Dermis blood vessel endothelial cell (primary cell): ENCODE data around the gene SIRPA. TPM values are rescaled to one million over a fixed set of nuclear protein-coding genes. Genes with fewer than 3 reads are reported as not detected.

Experiments
- DNase-seq: peaks from one replicate; pipeline ENCODE4 v3.0.0; 2010
- total RNA-seq: library from RNA; depleted of rRNA; stranded (reverse); fragments of >200 nt; gene quantifications from 2 replicates; pipeline ENCODE4 v1.2.3, GENCODE V29; 2014

Gene SIRPA
- total RNA-seq, 1 donor from 2014 or later = 35.2 TPM

DNA sequence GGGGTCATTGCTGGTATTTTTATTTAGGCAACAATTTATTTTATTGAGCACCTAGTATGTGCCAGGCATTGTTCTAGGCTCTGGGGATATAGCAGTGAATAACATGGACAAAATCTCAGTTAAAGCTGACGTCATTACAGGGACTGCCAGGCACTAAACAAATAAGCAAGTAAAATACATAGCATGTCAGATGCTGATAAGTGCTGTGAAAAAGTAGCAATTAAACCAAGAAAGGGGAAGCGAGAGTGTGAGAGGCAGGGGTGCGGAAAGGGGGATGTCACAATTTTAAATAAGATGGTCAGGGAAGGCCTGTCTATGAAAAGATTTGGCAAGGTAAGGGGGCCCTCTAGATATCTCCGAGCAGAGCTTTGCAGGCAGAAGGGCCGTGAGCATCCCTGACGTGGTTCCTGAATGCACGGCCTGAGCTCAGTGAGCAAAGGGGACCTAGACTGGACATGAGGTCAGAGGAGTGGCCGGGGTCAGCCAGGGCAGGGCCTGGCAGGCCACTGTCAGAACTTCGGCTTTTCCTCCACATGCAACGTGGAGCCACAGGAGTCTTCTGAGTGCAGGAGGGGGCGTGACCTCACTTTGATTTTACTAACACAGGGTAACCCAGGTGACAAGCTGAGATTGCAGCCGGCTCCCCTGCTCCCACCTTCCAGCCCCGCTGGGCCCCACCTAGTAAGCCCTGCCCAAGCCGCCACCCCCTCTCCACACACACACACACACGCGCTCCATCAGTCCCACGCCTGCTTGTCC lies 24.2 kb upstream of the SIRPA start:
- no peak for DNase-seq

DNA sequence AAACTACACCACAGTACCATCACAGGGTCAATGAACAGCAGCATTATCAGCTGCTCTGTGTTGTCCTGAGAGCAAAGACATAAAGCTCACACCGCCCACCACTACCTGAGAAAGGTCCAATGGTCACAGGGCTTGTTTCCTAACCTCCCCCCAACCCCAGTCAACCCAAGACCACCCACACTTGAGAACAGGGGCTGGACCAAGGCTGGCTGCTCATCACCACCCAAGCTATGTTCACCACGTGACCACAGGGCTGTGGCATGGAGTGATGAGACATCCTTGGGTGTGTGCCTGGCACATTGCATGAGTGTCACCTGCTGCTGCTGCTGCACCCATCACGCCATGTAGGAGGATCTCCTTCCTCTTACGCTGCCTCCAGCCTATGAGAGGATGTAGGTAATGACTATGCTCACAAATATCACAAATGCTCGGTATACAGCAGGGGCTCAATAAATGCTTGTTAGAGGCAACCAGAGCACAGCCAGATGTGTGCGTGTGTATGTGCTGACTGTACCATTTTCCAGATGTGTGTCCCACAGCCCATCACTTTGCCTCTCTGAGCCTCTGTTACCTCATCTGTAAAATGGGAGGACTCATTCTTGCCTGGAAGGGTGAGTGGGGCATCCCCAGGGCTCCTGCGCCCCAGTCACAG lies 23.3 kb upstream of the SIRPA start:
- no peak for DNase-seq

DNA sequence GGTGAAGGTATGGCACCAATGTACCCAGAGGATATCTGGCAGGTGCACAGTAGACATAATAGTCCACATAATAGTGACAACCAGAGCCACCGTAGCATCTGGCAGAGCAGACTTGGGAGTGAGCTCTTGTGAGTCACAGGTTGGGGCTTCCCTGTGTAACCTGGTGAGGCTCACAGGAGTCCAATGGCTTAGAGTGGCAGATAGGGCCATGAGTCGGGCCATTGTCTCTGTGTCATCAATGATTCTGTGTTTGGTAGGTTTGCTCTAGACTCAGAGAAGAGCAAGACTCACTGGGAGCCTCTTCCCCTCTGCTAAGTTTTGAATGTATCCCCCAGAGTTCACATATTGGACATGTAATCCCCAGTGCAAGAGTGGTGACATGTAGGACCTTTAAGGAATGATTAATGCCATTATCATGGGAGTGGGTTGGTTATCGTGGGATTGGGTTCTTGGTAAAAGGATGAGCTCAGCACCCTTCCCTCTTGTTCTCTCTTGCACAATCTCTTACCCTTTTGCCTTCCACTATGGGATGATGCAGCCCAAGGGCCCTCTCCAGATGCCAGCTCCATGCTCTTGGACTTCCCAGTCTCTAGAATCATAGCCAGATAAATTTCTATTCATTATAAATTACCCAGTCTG lies 22.6 kb upstream of the SIRPA start:
- no peak for DNase-seq

DNA sequence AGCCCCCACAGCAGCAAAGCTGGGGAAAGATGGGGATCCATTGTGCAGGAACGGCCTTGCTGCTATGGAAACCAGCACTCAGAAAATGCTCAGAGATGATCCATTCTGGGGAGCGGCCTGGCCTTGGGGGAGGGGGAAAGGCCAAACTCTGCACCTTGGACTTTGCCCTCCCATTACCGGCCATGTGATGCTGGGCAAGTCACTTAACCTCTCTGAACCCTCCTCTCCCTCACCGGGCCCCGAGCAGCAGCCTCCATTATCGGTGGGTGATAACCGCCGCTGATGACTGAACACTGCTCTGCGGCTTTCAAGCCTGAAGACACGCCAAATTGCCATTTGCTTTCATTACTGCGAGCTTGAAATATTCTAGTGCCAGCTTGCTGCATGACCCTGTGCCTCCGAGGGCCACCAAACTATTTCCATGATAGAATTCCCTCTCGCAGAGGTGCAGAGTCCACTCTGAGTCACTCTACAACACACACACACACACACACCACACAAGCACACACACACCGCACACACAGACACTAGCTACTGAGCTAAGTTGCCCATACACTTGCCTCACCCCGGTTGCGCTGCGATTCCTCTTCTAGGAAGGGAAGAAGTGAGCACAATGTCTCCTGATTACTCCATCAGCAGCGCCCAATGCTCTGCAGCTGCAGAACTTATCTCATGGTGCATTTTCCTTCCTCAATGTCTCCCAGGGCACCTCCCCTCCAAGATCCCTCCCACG lies 20.6 kb upstream of the SIRPA start:
- DNase-seq = no peak

DNA sequence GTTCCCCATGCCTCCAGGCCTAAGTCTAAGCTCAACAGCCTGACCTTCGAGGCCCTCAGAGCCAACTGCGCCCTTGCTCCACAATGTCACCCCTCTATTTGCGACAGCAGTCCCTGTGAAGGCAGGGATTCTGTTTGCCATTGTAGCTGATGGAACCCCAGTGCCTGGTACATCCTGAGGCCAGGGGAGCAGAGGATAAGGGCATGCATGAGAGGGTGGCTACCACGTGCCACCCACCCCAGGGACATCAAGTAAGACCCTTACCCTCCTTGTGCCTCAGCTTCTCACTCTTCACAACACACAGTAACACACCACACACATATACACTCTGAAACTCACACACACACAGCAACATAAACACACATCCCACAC lies 20.0 kb upstream of the SIRPA start:
- DNase-seq = no peak

DNA sequence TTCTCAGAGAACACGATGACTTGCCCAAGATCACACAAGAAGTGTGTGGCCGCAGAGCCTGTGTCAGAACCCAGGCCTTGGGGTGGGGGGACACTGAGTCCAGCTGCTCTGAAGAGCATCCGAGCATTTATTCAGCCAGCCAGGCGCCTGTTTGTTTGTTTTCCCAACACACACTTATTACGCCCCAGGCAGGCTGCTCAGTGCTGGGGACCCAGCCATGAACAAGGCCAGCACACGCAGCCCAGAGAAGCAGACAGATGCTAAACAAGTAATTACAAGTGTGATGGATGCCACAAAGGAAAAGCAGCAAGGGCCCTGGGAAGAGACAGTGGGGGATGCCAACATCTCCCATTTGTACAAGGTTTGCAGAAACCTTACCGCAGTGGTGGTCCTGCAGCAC lies 19.4 kb upstream of the SIRPA start:
- no peak for DNase-seq

DNA sequence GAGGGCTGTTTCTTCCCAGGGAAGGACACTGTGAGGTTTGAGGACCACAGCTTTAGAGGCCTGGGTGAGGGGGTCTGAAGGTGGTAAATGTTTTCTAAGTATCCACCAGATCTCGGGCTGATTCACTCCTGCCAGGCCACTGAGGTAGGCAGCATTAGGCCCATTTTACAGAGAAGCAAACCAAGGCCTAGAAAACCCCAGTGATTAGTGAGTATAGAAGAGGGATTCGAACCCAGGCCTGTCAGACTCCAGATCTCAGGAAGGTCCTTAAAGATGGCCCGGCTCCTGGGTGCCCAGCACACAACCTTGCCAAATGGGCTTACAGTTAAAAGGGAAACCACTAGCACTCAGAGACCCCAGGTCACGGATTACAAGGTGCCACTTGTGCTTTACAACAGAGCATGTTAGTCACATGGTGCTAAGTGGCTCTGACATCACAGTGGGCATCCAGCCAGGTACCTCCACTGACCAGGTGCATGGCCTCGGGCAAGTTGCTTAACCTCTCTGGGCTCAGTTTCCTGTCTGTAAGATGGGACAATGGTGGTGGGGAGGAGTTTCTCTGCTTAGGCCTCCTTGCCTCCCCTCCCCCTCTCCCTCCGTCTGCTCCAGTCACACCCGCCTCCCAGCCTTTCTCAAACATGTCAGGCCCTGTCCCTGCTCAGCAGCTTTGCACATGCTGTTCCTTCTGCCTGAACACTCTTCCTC lies 18.8 kb upstream of the SIRPA start:
- peak; percentile 45 for DNase-seq

DNA sequence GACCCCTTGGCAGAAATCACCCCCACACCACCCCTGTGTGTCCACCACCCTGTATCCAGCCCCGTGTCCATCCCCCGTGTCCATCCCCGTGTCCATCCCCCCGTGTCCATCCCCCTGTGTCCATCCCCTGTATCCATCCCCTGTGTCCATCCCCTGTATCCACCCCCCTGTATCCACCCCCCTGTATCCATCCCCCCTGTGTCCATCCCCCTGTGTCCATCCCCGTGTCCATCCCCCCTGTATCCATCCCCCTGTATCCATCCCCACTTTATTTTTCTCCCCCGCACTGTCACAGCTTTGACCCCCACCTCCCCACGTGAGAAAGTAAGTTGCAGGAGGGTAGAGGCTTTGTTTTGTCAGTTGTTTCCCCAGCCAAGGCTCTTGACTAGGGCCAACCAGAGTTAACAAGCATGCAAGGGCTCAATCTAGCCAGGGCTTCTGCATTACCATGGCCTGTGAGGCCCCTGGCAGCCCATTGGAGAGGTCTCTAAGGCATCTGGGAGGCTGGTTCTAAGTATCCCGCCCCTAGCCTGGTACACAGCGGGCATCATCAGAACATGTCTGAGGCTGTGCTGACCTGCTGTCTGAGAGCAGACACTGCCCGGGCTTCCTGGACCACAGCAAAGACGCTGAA lies 18.1 kb upstream of the SIRPA start:
- DNase-seq = peak; percentile 65

DNA sequence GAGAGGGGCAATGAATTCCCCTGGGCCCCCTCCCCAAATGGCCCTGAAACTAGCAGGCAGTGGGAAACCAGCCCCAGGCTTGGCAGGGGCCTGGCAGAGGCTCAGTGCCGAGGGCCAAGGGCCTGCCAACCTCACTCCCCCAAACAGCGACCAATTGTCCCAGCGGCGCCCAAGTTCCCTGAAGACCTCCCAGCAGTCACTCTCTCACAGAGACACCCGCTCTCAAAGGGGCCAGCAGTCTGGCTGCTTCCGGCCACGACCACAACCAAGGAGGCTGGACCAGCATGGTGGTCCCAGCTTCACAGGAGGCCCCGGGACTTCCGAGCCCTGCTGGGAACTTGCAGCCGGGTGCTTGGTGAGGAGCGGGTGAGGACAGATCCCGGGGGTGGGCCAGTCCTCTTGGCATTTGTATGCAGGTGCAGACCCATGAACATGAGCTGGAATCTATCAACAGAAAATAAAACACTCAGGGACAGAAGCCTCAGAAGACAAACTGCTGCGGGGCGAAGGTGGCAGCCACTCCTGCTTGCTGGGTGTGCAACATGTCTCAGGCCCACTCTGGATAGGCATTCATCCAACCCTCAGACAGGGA lies 17.5 kb upstream of the SIRPA start:
- DNase-seq = no peak

DNA sequence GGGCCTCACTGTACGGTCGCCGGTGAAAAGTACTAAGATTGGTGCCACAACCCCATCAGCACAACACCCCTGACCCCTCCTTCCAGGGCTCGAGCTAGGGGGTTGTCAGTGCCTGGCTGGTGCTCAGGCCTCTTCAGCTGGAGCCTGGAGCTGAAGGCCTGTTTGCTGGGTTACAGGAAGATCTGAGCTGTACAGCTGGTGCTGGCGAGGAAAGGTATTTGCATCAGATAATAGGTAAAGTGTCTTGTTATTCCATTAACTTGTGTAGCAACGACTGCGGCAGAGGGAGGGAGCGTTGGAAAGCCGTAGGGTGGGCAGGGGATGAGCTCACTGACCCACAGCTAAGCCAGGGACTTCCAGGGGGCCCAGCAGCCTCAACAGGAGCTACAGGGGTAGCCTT lies 15.8 kb upstream of the SIRPA start:
- no peak for DNase-seq

DNA sequence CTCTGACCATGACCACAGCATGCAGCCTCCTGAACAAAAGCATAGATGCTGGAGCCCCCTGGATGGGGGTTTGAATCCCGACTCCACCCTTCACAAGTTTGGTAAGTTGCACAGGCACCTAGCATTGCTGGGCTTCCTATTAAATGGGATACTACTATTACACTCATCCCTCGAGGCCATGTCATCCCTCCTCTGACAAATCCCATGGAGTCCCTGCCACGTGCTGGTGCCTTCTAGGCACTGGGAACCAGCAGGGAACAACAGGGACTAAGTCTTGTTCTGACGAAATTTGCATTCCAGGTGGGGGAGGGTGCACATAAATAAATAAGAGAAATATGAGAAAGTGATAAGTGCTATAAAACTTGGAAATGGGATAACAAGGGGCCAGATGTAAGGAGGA lies 15.3 kb upstream of the SIRPA start:
- DNase-seq = no peak

DNA sequence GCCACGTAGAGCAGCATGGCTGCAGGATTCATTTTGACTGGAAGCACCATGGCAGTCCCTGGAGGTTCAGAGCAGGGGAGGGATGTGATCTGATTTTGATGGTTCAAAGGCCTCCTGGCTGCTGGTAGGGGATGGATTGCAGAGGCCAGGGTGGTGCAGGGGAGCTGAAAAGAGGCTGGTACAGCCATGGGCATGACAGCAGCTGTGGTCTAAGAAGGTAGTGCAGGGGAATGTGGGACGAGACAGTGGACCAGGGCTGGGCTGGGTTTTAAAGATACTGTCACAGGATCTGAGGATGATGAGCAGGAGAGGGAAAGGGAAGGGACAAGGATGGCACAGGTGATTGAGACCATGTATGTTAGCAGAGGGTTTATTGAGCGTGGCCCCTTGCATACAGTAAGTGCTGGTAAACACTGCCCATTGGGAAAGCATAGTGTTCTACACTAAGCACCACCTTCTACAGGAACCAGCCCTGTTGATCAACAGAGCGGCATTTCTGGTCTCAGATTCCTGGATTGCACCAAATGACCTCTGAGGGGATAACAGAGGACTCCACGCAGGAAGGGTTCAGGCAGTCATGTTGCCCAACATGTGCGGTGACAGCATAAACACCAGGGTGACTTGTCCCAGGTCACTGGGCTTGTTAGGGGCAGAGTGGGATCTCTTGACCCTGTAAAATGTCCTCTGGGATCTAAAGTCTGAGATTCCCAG lies 14.5 kb upstream of the SIRPA start:
- DNase-seq = no peak

DNA sequence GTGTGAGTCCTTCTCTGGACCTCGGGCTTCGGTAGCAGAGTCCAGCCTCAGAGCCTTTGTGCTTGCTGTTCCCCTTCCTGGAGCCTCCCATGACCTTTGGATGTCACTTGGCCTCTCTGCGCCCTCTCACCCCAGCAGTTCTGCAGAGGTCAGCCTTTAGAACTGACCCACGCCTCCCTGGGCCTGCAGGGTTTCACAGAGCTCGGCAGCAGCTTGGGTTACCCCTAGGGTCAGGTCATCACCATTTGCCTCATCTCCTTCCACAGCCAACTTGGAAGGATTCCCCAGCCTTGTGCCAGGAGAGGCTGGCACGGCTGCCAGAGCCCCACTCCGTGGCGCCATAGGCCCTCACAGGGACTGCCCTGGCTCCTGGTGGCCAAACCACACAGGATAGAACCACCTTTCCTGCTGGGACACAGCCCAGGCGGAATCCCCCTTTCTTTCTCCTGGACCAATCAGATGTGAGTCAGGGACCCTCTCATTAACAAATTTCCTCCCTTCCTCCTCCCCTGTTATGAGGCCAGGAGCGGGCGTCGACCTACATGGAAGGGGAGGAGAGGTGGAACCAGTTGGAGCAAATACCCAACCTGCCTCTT lies 13.9 kb upstream of the SIRPA start:
- no peak for DNase-seq

DNA sequence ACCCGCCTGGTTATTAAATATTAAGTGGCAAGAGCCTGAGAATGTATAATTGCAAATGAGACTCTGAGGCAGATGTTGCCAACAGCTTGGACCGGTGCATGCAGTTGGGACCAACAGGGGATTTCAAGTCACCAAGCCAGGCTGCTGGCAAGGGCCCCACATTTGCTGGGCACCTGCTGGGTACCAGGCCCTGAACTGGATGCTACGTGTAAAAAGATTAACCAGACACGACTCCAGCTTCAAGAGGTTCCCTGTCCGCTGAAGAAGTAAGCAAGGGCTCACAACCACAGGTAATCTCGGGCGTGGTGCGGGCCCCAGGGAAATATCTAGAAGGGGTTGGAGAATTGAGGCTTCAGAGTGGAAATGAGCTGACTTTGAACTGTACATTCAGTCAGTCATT lies 13.2 kb upstream of the SIRPA start:
- no peak for DNase-seq

DNA sequence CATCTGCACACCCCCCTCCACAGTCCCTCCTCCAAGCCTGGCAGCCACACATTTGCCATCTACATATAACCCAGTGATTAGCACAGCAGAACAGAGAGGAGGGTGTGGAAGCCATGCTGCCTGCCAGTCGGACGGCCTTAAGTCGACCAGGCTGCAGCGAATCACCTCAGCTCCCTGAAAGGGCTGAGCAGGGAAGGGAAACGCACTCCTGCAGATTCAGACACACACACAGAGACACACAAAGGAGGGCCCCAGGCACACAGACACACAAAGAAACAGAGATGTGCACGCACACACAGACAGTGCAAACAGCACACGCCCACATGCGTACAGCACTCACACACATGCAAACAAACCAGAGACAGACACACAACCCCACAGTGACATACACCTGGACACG lies 11.2 kb upstream of the SIRPA start:
- DNase-seq = no peak

DNA sequence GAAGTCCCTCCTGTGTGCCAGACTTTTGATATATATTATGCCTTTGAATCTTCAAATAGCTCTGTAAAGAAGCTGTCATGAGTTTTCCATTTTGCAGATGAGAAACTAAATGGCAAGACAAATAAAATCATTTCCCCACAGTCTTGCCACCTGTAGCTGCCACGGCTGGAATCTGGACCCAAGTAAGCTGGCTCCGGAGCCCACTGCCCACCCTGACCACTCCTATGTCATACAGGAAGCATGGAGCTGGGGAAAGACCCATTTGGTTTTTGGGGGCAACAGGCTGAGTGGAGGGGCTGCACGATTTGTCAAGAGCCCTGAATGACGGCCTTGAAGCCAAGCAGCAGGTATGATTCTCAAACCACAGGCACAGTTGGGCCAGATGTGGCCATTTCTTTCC lies 10.0 kb upstream of the SIRPA start:
- no peak for DNase-seq

DNA sequence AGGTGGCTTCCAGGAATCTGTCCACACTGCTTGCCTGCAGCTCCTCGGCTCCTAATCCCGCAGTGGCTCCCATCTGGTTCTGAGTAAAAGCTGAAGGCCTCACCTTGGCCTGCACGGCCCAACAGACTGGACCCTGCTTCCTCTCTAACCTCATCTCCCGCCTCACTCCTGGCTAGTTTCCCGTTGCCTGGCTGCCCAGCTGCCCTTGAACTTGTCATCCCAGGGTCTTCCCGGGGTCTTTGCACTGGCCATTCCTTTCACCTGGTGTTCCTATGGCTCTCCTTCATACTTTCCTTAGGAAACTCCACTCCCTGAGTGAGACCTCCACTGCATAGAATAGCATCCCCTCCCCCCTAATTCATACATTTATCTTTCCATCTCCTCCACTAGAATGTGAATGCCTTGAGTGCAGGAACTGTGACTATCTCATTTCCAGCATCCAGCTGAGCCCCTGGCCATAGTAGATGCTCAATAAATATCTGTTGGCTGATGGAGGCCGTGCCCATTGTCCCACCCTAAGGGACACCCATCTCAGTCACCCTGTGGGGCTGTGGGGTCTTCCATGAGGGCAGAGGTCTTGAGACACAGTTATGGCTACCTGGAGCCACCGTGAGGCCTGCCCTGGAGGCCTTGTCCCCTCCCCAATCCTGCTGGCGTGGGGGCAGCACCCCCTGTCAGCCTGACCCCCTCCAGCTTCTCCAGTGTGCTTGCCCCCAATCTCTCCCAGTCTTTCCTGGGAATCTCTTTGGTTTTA lies 9.1 kb upstream of the SIRPA start:
- DNase-seq = no peak

DNA sequence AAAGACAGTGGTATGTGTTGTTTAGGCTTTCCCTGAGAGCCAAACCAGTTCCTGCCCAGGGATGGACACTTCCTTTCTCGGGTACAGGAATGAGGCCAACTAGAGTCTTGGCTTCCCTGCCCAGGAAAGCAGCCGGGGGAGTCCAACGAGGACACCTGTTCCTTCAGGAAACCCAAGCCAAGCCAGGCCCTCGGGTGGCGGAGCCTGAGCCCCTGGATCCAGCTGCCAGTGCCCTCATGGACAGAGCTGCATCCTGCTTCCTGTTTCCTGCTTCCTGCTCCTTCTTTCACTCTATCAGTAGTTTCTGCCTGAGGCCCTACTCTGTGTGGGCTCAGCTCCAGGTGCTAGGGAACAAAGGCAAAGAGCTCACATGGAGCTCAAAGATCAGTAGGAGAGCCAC lies 7.9 kb upstream of the SIRPA start:
- DNase-seq = peak; percentile 36

DNA sequence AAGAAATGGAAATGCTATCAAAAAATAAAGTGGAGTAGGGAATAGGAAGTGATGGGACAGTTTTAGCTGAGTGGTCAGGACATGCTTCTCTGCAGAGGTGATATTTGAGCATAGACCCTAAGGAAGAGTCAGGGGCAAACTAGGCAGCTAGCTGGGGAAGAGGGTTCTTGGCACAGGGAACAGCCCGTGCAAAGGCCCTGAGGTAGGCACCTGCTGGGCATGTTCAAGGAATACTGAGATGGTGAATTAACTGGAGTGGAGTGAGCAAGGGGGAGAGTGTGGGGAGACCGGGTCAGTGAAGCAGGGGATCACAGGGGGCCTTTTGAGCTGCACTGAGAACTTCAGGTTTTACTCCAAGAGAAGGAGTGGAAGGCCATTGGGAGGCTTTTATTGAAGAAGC lies 7.5 kb upstream of the SIRPA start:
- DNase-seq = no peak
